Fibroblast of skin of left quadriceps (primary cell): ENCODE measurements around the gene GABRB2.
"Not testable (repeated sequence)": the region's sequence is repeated elsewhere in the genome, so short reads cannot be mapped to it uniquely, and the experiment has no call there.

Source experiments
- DNase-seq, 2 experiments: peaks; one replicate each; pipeline ENCODE4 v3.0.0-alpha.2; 2013; ENCODE audit warnings: low read depth in 2 of 2

The GABRB2 gene

DNA sequence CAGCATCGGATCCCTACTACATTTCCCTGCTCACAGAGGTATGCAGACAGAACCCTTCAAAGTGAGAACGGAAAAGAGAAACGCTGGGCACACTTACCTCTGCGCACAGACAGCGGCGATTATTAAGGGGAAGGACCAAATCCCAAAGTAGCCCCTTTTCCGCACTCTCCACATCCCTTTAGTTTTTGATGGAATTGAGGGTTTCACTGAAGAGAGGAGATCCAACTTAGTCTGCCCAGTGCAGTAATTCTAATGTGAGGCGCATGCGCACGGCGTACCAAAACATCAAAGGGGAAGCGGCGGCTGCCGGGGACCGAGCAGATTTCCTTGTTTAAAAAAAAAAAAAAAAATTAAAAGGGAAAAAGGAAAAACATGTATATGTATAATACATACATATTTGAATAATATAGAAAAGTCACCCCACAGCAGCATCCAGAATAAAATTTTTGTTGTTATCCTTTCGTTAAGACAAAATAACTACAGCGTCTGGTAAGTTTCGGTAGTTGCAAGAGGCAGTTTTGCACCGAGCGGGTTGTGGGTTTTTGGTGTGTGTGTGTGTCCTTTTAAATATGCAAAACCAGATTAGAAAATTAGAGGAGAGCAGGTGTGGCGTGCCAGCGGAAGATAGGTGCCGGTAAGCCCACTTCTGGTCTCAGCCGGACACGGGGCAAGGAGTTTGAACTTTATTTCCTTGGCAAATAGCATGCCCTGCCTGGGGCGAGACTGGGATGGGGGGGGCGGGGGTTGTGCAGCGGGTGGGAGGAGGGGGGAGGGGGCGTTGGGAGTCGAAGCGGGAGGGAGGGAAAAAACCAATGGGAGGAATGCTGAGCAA is at the start of gene GABRB2:
Gene GABRB2, minus strand, starts transcription at position 256 of the 832 bp plus-strand sequence. Its CDS starts 82 bp downstream, at position 174.
- peak in 1 of 2 experiments; percentile 7 for DNase-seq

DNA sequence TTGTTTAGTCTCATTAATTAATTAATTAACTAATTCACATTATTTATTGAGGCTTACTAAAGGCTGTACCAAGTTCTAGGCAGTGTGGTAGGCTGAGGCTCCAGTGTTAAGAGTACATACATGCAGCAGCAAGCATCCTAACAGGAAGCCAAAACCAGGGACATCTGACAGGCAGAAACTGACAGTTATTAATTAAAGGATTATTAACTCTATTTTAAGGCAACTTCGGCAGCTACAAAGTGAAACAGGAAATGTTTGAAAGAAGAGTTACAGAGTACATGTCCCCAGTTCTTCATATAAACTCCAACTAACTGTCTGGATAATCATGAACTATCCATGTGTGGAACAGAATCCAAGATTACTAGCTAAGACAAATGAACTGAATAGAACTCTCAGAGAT is 39.3 kb upstream of the GABRB2 start:
- DNase-seq = no peak

DNA sequence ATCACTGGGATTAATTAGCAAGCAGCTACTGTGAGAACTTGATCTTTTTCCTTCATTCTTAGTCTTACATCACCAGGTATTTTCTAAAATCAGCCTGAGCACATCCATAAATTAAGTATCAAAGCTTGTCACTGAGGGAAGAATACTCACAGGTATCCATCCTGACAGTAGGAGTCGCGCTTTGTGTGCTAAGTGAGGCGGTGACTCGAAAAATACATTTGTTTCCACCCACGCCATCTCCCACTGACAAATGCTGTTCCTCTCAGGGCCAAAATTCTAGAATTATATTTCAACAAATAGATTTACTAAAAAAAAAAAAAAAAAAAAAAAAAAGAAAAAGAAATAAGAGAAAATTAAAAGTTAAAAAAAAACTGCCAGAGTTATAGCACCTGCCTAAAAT is 34.1 kb upstream of the GABRB2 start:
- DNase-seq = no peak

DNA sequence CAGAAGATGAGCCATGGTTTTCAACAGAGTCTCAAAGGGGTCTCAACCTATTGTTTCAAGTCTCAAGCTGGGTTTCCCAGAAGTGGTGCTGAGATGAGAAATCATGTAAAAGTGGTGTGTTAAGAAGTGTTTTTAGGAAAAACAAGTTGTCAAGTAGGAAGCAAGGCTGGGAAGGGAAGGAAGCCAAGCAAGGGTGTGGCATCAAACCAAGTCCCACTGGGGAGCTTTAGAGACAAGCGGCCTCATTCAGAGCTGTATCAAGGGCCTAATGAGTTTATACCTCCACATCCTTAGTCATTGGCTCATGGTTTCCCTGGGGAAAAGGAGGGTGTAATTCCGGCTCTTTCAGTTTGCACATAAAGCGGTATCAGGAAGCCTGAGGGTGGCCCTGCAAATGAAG is 26.4 kb upstream of the GABRB2 start:
- no peak for DNase-seq

DNA sequence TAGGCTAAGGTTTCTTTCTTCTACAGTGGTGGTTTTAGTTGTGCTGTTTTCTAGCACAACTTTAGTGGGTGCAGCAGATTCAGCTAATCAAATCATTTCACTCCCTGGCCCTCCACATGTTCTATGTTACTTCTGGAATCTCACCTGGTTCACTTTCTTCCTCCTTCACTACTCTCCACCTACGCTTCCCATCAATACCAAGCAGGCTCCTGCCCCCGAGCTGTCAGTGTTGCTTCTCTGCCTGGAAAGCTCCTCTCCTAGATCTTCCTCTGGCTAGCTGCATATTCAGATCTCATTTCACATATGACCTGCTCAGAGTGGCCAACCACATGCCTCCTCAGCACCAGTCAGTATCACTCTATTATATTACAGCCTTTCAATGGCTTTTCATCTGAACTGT is 19.6 kb upstream of the GABRB2 start:
- DNase-seq = no peak

DNA sequence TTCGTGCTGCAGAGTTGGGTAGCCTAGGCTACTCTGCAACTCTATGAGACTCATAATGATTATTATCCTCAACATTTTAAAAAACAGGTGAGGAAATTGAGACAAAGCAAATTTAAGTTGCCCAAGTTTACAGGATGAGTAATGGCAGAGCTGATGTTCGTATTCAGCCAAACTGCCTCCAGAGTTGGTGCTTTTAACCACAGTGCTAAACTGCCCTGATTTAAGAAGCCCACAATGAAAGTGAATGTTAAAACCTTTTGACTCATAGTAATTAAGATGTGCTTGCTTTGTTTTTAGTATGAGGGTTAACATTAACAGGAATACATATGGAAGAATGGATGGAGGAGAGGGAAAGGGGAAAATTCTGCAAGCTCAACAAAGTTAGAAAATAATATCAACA is 15.9 kb upstream of the GABRB2 start:
- no peak for DNase-seq

DNA sequence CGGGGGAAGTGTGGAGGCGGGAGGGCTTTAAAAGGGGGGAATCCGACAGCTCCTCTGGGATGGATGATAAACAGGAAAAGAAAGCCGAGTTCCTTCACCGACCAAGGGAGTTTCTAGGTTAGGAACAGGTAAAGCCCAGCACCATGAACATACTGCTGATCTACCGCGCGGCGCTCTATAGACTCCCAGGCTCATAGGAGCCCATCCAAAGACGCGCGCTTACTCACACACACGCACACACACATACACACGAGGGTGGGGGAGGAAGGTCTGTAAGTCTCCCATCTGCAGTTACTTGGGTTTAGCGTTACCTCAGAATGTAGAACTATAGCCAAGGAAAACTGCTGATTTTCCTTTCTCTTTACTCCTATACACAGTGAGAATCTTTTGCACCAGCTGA is 2.6 kb upstream of the GABRB2 start:
- peak in 1 of 2 experiments; percentile 13 for DNase-seq

DNA sequence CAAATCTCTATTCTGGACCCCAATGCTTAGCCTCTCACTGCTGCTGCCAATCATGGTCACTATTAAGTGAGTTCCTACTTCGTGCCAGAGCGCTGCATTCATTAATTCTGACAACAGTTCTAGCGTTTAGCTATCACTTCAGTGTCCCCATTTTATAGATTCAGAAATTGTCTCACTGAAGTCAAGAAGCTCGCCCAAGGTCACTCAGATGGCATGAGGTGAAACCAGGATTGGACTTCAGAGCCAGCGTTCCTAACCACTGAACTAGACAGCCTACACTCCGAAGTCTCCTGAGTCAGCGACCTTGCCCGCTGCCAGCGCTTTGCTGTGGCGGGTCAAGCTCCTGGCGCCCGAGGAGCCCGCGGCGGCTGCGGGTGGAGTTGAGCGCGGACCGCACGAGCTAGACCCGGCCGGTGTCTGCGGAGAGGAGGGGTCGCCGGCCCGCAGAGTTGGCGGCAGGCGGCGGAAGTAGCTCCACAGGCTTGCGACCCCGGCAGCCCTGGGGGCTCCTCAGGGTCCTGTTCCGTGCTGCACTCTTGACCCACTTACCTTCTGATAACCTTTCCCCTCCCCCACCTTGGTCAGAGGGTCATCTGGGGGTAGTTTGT is 2.1 kb upstream of the GABRB2 start:
- DNase-seq = no peak

DNA sequence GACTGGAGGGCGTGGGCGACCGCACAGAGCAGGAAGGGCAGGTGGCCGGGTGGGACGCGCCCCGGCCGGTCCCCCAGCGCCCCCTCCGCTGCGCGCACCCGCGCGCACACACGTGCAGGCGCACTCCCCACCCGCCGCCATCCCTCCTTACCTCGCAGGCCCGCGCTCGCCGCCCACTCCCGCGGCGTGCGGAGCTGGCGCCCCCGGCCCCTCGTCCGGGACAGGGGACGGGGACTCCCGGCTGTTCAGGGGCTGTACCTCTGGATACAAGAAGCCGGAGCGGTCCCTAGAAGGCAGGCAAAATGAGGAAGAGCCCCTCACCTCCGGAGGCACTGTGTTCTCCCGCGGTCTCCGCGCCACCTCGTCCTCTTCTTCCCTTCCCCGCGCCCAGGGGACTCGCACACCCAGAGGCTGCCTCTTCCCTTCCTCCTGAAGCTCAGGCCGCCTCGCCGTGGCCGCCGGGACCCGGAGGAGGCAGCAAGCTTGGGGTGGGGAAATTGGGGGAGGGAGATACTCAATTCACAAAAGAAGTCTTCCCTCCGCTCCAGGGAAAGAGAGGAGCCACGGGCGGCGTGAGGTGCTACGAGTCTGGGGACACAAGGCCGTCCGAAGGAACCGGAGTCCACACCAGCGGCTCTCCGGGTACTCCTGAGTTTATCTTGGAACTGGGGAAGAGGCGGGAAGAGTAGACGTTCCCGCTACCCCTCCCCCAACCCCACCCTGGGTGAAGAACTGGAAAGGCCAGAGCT is 1.4 kb upstream of the GABRB2 start:
- DNase-seq = no peak

DNA sequence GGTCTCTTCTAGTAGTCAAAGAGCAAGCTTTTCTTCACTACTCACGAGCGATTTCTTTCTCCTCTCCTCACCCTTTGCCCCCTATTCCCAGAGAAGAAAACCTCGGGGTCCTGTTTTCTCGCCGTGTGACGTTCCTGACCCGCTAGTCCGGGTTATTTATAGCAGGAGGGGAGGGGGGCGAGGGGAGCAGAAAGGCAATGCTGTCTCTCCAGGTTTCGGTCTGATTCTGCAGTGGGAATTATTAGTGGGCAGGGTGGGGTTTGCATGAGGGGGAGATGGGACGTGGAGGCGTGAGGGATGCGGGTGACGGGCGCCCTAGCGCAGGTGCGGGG is 847 bp upstream of the GABRB2 start:
- DNase-seq = no peak

DNA sequence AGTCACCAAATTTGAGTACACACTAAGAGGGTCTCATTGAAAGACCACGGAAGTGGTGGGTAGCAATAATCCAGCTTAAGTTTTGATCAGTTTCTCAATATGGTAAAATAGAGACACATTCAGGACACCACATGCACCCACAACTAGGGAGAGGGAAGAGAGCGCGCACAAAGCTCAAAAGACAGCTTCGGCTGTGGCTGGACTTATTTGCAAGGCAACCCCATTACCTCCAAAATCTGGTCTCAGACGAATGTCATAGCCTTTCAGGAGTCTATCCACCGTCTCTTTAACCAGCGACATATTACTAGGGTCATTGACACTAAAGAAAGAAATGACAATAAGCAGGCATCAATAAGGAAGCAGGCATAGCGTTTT is 443 bp downstream of the GABRB2 start:
- no peak for DNase-seq

DNA sequence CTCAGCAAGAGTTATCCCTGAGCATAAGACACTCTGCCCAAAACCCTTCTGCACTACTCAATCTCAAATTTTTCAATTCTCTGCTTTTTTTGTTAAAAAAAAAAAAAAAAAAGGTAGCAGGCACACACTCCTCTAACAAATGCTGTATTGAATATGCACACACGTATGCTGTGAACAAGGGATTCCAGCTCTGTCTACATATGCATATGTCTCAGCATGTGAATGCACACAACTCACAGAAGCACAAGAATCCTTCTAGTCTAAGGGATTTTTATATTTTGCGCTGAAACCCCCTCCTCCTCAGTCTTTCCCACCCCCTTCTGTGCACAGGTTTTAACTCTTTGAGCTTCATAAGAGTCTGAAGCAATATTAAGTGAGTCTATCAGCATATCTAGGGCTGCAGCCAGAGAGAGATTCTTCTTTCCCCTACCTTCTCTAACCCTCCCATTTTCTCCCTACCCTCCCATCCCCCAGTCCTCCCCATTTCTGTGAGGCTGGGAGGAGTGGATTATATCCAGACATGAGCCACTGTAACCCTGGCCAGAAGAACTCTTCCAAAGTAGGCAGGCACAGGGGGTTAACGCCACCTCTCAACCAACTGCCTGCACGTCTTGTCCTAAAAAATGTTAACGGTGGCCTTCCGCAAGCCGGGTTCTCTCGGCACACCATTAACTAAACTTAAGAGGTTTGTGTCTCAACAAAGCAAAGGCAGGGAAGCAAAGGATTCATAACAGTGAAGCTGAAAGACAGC is 1.0 kb downstream of the GABRB2 start:
- DNase-seq = no peak

DNA sequence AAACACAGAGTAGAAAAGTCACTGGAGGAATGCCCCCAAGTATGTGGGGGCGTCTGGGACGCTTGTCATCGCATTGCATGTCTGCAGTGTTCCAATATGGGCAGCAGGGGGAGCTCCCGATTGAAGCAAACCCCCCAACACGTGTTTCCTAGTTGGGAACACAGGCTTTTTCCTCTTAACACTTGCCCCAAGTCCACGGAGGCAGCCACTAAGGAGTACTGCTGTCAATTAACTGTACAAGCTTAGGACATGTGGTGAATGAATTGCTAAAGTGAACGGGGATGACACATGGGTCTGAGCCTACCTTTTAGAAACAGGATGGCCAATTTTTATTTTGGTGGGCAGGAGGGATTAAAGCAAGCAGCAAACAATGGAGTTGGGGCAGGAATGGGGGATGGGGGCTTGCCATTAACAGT is 2.2 kb downstream of the GABRB2 start:
- DNase-seq = peak in 1 of 2 experiments; percentile 8

DNA sequence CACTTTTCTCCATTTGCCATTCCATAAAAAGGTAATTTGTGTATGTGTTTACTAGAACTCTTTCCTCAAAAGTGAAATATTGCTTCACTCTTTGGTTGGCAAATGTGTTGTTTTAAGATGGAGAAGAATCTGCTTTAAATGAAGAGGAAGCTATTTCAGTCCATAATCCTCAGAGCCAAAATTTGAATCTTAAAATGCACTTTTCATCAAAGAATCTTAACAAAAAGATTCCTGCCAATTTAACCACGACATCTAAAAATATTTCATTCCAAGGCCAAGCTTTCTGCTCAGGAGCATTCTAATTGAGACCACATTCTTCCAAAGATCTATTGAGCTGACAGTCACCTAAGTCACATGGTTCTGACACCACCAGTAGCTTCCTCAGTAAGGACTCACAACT is 7.5 kb downstream of the GABRB2 start:
- no peak for DNase-seq

DNA sequence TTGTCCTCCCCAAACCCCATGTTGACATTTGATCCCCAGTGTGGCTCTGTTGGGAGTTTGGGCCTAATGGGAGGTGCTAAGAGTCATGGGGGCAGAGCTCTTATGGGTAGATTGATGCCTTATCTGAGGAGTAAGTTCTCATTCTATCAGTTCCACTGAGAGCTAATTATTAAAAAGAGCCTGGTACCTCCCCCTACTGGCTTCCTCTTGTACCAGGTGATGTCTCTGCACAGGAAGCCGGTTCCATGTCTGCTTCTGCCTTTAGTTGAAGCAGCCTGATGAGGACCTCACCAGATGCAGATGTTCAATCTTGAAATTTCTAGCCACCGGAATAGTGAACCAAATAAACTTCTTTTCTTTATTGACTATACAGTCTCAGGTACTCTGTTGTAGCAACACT is 10.8 kb downstream of the GABRB2 start:
- DNase-seq = no peak

DNA sequence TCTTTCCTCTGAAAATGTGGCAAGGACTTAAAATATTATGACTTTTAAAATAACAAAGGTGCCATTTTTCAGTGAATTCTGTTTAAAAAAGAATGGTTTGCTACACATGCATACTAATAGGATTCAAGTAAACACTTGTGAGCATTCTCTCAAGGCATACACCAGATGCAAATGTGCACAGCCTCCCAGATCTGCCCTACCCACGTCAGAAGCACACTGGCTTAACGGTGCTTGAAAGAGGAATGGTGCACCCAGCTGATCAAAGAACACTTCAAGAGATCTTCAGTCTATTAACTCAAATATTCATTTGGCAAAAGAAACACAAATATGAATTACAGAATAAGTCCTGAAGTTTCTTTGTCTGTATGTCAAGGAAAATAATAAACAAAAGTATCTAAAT is 15.8 kb downstream of the GABRB2 start:
- no peak for DNase-seq

DNA sequence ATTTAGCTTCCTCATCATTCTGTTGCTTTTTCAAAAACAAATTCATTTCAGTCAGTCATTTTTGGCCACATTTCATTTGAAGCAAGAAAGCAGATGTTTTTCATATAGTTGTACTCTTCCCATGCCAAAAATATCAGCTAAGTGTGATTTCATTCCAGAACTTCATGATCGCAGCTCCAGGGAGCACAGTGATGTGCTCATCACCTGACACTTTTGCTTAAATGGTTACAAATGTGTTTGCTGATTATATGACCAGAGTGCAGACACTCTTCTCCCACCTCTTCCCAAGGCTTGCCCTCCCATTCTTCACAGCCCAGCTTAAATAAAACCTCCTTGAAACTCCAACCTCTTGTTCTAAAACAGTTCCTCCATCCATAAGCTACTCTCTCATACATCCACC is 32.6 kb downstream of the GABRB2 start:
- DNase-seq = no peak

DNA sequence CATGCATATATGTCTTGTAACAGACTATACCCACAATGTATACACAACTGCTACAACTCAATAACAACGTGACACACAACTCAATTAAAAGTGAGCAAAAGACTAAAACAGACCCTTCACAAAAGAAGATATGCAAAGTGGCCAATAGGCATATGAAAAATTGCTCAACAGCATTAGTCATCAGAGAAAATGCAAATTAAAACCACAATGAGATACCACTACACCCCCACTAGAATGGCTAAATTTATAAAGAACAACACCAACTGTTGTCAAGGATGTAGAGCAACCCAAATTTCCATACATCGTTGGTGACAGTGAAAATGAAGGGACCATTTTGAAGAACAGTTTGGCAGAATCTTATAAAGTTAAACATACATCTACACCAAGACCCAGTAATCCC is 38.9 kb downstream of the GABRB2 start:
- peak; percentile 1 to 16 for DNase-seq

DNA sequence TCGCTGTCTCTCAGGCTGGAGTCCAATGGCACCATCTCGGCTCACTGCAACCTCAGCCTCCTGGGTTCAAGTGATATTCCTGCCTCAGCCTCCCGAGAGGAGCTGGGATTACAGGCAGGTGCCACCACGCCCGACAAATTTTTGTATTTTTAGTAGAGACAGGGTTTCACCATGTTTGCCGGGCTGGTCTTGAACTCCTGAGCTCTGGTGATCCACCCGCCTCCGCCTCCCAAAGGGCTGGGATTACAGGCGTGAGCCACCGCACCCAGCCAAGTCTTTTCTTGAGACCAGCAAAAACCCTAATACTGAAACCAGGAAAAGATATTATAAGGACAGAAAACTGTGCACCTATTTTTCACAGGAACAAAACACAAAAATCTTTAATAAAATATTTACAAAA is 41.4 kb downstream of the GABRB2 start:
- DNase-seq = not testable (repeated sequence)

DNA sequence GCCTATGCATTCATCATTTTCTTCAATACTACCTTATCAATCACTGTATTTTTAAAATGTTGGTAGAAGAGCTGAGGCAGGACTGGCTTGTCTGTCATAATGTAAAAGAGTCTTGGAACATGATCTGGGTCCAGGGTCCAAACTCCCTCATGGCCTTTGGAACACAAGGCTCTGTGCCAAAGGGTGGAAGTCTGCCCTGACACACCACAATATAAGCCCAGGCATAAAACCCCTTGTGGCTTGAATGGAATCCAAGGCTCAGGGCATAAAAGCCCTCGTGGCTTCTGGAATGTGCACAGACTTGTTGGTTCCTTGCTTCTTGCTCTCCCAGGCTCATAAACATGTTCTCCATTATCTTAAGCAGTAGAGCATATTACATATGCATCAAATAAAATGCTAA is 48.0 kb downstream of the GABRB2 start:
- no peak for DNase-seq

DNA sequence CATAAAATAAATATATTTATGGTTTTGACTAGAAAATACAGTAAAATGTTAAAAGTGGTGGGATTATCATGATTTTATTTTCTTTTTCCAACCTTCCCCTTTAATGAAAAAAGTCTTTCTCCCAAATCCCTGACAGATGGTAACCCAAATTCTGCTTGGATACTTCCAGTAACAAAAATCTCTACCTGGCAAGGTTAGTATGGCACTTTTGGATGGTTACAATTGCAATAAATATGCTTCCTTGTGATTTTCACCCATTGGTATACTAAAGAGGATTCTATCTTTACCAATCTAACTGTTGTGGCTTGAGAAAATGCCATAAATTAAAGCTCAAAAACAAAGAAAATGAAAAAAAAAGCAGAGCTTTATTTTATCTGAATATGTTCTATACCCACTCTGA is 62.8 kb downstream of the GABRB2 start:
- DNase-seq = no peak

DNA sequence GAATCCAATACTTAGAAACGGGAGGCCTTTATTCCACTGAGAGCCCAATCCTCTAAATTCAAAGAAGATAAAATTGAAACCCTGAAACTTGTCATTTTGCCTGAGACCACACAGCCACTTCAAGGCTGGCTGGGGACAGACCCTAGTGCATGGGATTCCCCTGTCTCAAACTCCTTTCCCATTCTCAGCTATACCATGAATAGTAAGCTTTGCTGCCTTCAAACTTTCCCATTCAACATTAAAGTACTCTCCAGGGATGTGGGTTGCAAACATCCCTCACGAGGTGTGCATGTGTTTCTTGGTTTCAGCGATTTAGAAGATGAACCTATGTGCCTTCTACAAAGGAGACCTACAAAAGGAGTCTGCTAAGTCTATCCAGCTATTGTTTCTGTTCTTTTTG is 64.6 kb downstream of the GABRB2 start:
- DNase-seq = no peak
